HepG2 (cell line): ENCODE data around the gene XXYLT1. TPM values are rescaled to one million over a fixed set of nuclear protein-coding genes. Genes with fewer than 3 reads are reported as not detected.

Source experiments
- ATAC-seq: fragments of 200-7000 bp; cut with Tn5 transposase; 3 replicates; pipeline ENCODE4 v1.9.1; 2020; ENCODE audit warnings: mild to moderate bottlenecking, moderate library complexity
- BruUV-seq: library from RNA; stranded (reverse); fragments of 400-500 nt; replicated peaks from 2 replicates; lab custom pipeline; 2021; lab: Mats Ljungman, UMichigan
- CTCF ChIA-PET: fragments of 300-600 bp; formaldehyde crosslinking; extraction: SDS; loops from one replicate; lab custom pipeline; 2021; ENCODE audit warnings: low total read pairs, inconsistent platforms, low intra/inter-chr PET ratio; lab: Yijun Ruan, JAX
- POLR2A ChIA-PET: fragments of 350-600 bp; sonication (Branson Sonifier 250); formaldehyde crosslinking; loops from one replicate; lab custom pipeline; 2020; ENCODE audit warnings: antibody characterized with exemption, inconsistent platforms; lab: Yijun Ruan, JAX
- DNase-seq: peaks from one replicate; pipeline ENCODE4 v3.0.0-alpha.2; 2015; ENCODE audit warnings: low spot score
- FAIRE-seq: peaks from 3 replicates; lab custom pipeline; 2011; peaks lifted over from hg19 to GRCh38; lab: Jason Lieb, UNC
- H2AFZ ChIP-seq: one replicate; pipeline ENCODE4 v1.6.1; 2011; ENCODE audit warnings: low read length, inconsistent platforms
- H3K27ac ChIP-seq: fragments of 300-600 bp; 3 replicates; pipeline ENCODE4 v1.8.0; 2011; ENCODE audit warnings: mixed run types, mild to moderate bottlenecking, mixed read lengths, low read length, inconsistent platforms; ENCODE audit not compliant: insufficient read depth; ENCODE audit errors: extremely low read length
- H3K27me3 ChIP-seq, 2 experiments: fragments of 200-600 bp in 1 of 2; 2 replicates in 1 of 2; 3 replicates in 1 of 2; pipeline versions ENCODE4 v1.6.0 to v1.8.0; 2011; ENCODE audit warnings: low read length in 2 of 2, mild to moderate bottlenecking in 2 of 2, moderate library complexity in 2 of 2, inconsistent platforms in 1 of 2; ENCODE audit not compliant: insufficient read depth in 2 of 2, control insufficient read depth in 1 of 2
- H3K36me3 ChIP-seq, 2 experiments: fragments of 200-600 bp in 1 of 2; replicated peaks in 1 of 2; 2 replicates in 1 of 2; 3 replicates in 1 of 2; pipeline versions ENCODE4 v1.5.1 to v1.8.0; 2011; ENCODE audit warnings: low read length in 2 of 2, inconsistent platforms in 1 of 2; ENCODE audit not compliant: insufficient read depth in 2 of 2, control insufficient read depth in 1 of 2
- H3K4me1 ChIP-seq: 2 replicates; pipeline ENCODE4 v1.5.1; 2012; ENCODE audit warnings: low read length, inconsistent platforms; ENCODE audit not compliant: insufficient read depth
- H3K4me2 ChIP-seq: 2 replicates; pipeline ENCODE4 v1.6.0; 2011; ENCODE audit warnings: low read depth, low read length, inconsistent platforms
- H3K4me3 ChIP-seq, 3 experiments: fragments of 200-600 bp in 1 of 3; sonication (generic), shearing (Covaris generic) in 1 of 3; replicated peaks in 1 of 3; 2 replicates each; pipeline ENCODE4 v1.5.1; 2011 to 2016; ENCODE audit warnings: low read length in 3 of 3, inconsistent platforms in 2 of 3, low read depth in 2 of 3, mild to moderate bottlenecking in 2 of 3, control low read depth in 1 of 3, mixed read lengths in 1 of 3; ENCODE audit not compliant: insufficient read depth in 1 of 3
- H3K79me2 ChIP-seq: one replicate; pipeline ENCODE4 v1.6.1; 2011; ENCODE audit warnings: low read length, inconsistent platforms; ENCODE audit not compliant: insufficient read depth
- H3K9ac ChIP-seq: 2 replicates; pipeline ENCODE4 v1.6.0; 2011; ENCODE audit warnings: mild to moderate bottlenecking, low read depth, low read length, inconsistent platforms; ENCODE audit not compliant: insufficient read depth
- H3K9me3 ChIP-seq: 2 replicates; pipeline ENCODE4 v1.5.1; 2012; ENCODE audit warnings: mild to moderate bottlenecking, low read length
- H4K20me1 ChIP-seq: 2 replicates; pipeline ENCODE4 v1.6.0; 2011; ENCODE audit warnings: inconsistent platforms, mild to moderate bottlenecking, low read length, moderate library complexity; ENCODE audit not compliant: insufficient read depth
- BRCA1 ChIP-seq: sonication (generic); formaldehyde crosslinking; IDR thresholded peaks from 2 replicates; pipeline ENCODE4 v1.4.0; 2020; ENCODE audit warnings: missing genetic modification reagents
- ETV5 ChIP-seq: IDR thresholded peaks from 2 replicates; pipeline ENCODE4 v1.6.1; 2018; ENCODE audit warnings: missing biosample characterization, missing genetic modification reagents, inconsistent platforms, borderline replicate concordance
- FOSL1 ChIP-seq: sonication (generic); formaldehyde crosslinking; IDR thresholded peaks from 2 replicates; pipeline ENCODE4 v1.9.0; 2021; ENCODE audit warnings: missing genetic modification reagents, borderline replicate concordance
- FOXO1 ChIP-seq: sonication (generic); formaldehyde crosslinking; IDR thresholded peaks from 2 replicates; pipeline ENCODE4 v1.4.0; 2020; ENCODE audit warnings: missing genetic modification reagents
- GATAD2A ChIP-seq: IDR thresholded peaks from 2 replicates; pipeline ENCODE4 v1.6.1; 2016
- GPBP1L1 ChIP-seq: sonication (generic); formaldehyde crosslinking; IDR thresholded peaks from 2 replicates; pipeline ENCODE4 v1.5.0; 2020; ENCODE audit warnings: mild to moderate bottlenecking, missing genetic modification reagents
- HOXD1 ChIP-seq: sonication (generic); formaldehyde crosslinking; IDR thresholded peaks from 2 replicates; pipeline ENCODE4 v1.5.0; 2020; ENCODE audit warnings: missing genetic modification reagents
- NAIF1 ChIP-seq: sonication (generic); formaldehyde crosslinking; IDR thresholded peaks from 2 replicates; pipeline ENCODE4 v1.5.0; 2020; ENCODE audit warnings: mild to moderate bottlenecking, missing genetic modification reagents, borderline replicate concordance
- PITX1 ChIP-seq: sonication (generic); formaldehyde crosslinking; IDR thresholded peaks from 2 replicates; pipeline ENCODE4 v1.5.1; 2020; ENCODE audit warnings: mild to moderate bottlenecking, missing genetic modification reagents
- POGZ ChIP-seq: sonication (generic); formaldehyde crosslinking; IDR thresholded peaks from 2 replicates; pipeline ENCODE4 v1.4.0; 2020; ENCODE audit warnings: mild to moderate bottlenecking, missing genetic modification reagents
- TOE1 ChIP-seq: sonication (generic); formaldehyde crosslinking; IDR thresholded peaks from 2 replicates; pipeline ENCODE4 v1.4.0; 2020; ENCODE audit warnings: mild to moderate bottlenecking, missing genetic modification reagents
- ZBTB34 ChIP-seq: sonication (generic); formaldehyde crosslinking; IDR thresholded peaks from 2 replicates; pipeline ENCODE4 v1.8.0; 2022; ENCODE audit warnings: mild to moderate bottlenecking, missing genetic modification reagents
- ZNF33A ChIP-seq: sonication (generic); formaldehyde crosslinking; IDR thresholded peaks from 2 replicates; pipeline ENCODE4 v1.5.1; 2020; ENCODE audit warnings: missing genetic modification reagents, mild to moderate bottlenecking, moderate library complexity, borderline replicate concordance
- ZNF574 ChIP-seq: sonication (generic); formaldehyde crosslinking; IDR thresholded peaks from 2 replicates; pipeline ENCODE4 v1.4.0; 2020; ENCODE audit warnings: missing genetic modification reagents
- ZNF576 ChIP-seq: sonication (generic); formaldehyde crosslinking; IDR thresholded peaks from 2 replicates; pipeline ENCODE4 v1.4.0; 2020; ENCODE audit warnings: mild to moderate bottlenecking, missing genetic modification reagents
- ZNF678 ChIP-seq: sonication (generic); formaldehyde crosslinking; IDR thresholded peaks from 2 replicates; pipeline ENCODE4 v1.4.0; 2020; ENCODE audit warnings: mild to moderate bottlenecking, missing genetic modification reagents
- ZNF891 ChIP-seq: sonication (generic); formaldehyde crosslinking; IDR thresholded peaks from 2 replicates; pipeline ENCODE4 v1.5.0; 2020; ENCODE audit warnings: mild to moderate bottlenecking, missing genetic modification reagents
- WGBS: methylation state at CpG from one replicate; pipeline ENCODE4 v1.1.6; 2017; ENCODE audit warnings: low lambda C conversion rate; 5-methylcytosine and 5-hydroxymethylcytosine counted together
- in situ Hi-C: cut with HindIII; loops from 2 replicates; pipeline ENCODE4 v1.10.0; 2017; ENCODE audit warnings: low pct_unique_long_range_greater_than_20kb; ENCODE audit not compliant: extremely low pct_ligation_motif_present
- intact Hi-C: fragments of 100-400 bp; cut with micrococcal nuclease; formaldehyde crosslinking; loops from one replicate; pipeline ENCODE4 v1.10.0; 2022; ENCODE audit not compliant: unreplicated experiment
- polyA plus RNA-seq, 8 experiments: library from polyadenylated mRNA; depleted of rRNA in 3 of 8; stranded (reverse) in 7 of 8; unstranded in 1 of 8; fragments of >200 nt; fragmentation: Illumina TruSeq in 4 of 8; extraction: Trizol in 4 of 8; gene quantifications; 2 replicates each; pipeline versions ENCODE4 v1.2.1 to v1.2.3, GENCODE V29; 2011 to 2016; ENCODE audit warnings: low read depth in 4 of 8, missing spikeins in 1 of 8, mixed read lengths in 1 of 8; ENCODE audit not compliant: insufficient read depth in 1 of 8
- total RNA-seq, 5 experiments: library from RNA; depleted of rRNA; stranded (reverse); fragments of >200 nt; fragmentation: Illumina TruSeq; extraction: Trizol; gene quantifications; 2 replicates each; pipeline ENCODE4 v1.2.3, GENCODE V29; 2016; ENCODE audit warnings: low read depth in 1 of 5

XXYLT1 gene
- total and polyA plus RNA-seq, 2 of the 13 experiments (the other 11 are each of a cell fraction or from before 2014, with no cell fraction given): 17.7 to 19.0 TPM

GRCh38 chr3:195021692-195022091 is 249.3 kb downstream of the XXYLT1 start:
- POLR2A ChIA-PET: no interaction called here
- no peak for FAIRE-seq

More at GRCh38 chr3:195021692-195022091, 249.3 kb downstream of the XXYLT1 start:
- Histone ChIP-seq H4K20me1 (no peaks in the 10 kb centered on the region), H3K4me3 (no peak overlapping the region), H3K27me3 (peaks cover 4 to 36% of the 10 kb centered on the region in 2 experiments; a peak in 3 of 5 replicates), H3K9ac (no peak overlapping the region), H3K4me2 (no peak overlapping the region), H2AFZ (no peak overlapping the region), H3K9me3 (no peaks in the 10 kb centered on the region), H3K27ac (no peak overlapping the region), H3K79me2 (no peaks in the 10 kb centered on the region), H3K4me1 (no peaks in the 10 kb centered on the region), H3K36me3 (no peaks in the 10 kb centered on the region)
- whole genome bisulfite sequencing: 31% methylated on average over 3 of the region's 3 CpGs
- no peak for DNase-seq
- CTCF ChIA-PET: no interaction called here
- in situ Hi-C loops: no loop called here
- BruUV-seq: no TSS peak
- TF ChIP-seq ZBTB34 (CRISPR knock-in tag): no peak
- no peak for TF ChIP-seq ZNF576
- TF ChIP-seq TOE1 (CRISPR knock-in tag): no peak
- no peak for TF ChIP-seq HOXD1 (CRISPR knock-in tag)
- TF ChIP-seq GATAD2A (CRISPR knock-in tag): no peak
- no peak for TF ChIP-seq ETV5
- no peak for TF ChIP-seq NAIF1 (CRISPR knock-in tag)
- no peak for TF ChIP-seq BRCA1 (CRISPR knock-in tag)
- no peak for TF ChIP-seq ZNF891
- TF ChIP-seq FOXO1 (CRISPR knock-in tag): no peak
- no peak for TF ChIP-seq FOSL1
- TF ChIP-seq GPBP1L1: no peak
- no peak for TF ChIP-seq ZNF678 (CRISPR knock-in tag)
- no peak for TF ChIP-seq ZNF33A (CRISPR knock-in tag)
- no peak for TF ChIP-seq ZNF574 (CRISPR knock-in tag)
- TF ChIP-seq PITX1 (CRISPR knock-in tag): no peak
- TF ChIP-seq POGZ (CRISPR knock-in tag): no peak
- no peak for ATAC-seq
- intact Hi-C loops: no loop called here
